B cell (primary cell): ENCODE measurements around the gene MAP7D1.

Source experiments
- EZH2 ChIP-seq: IDR thresholded peaks from 2 replicates; pipeline ENCODE4 v1.6.1; 2012; ENCODE audit warnings: borderline replicate concordance, low read depth, mild to moderate bottlenecking, moderate library complexity, low read length; ENCODE audit not compliant: insufficient read depth, poor library complexity, severe bottlenecking
- TF ChIP-seq, protein P1 (sequence below): fragments of 200-600 bp; IDR thresholded peaks from one replicate; pipeline ENCODE4 v1.8.0; 2022; ENCODE audit warnings: antibody characterized with exemption, mild to moderate bottlenecking

DNA sequence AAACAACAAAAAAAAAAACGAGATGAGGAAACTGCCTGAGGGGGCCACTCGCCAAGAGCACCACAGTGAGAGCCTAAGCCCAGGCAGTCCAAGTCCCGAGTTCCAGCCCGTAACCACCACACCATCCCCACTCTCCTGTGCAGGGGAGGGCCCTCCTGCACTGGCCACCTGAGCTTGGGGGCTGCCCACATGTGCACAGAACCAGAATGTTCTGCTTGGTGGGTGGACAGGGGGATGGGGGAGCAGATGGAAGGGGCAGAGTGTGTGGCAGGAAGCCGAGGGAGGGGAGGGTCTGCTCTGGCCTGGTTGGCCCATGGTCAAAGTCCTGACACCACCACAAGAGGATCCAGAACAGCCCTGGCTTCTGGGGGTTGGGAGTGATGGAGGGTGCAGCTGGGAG, 49.7 kb upstream of the MAP7D1 start:
- TF ChIP-seq, protein P1, sequence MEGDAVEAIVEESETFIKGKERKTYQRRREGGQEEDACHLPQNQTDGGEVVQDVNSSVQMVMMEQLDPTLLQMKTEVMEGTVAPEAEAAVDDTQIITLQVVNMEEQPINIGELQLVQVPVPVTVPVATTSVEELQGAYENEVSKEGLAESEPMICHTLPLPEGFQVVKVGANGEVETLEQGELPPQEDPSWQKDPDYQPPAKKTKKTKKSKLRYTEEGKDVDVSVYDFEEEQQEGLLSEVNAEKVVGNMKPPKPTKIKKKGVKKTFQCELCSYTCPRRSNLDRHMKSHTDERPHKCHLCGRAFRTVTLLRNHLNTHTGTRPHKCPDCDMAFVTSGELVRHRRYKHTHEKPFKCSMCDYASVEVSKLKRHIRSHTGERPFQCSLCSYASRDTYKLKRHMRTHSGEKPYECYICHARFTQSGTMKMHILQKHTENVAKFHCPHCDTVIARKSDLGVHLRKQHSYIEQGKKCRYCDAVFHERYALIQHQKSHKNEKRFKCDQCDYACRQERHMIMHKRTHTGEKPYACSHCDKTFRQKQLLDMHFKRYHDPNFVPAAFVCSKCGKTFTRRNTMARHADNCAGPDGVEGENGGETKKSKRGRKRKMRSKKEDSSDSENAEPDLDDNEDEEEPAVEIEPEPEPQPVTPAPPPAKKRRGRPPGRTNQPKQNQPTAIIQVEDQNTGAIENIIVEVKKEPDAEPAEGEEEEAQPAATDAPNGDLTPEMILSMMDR = no peak
- TF ChIP-seq EZH2 = no peak
